Measurements from ENCODE around the gene DOP1A.

DOP1A gene

GRCh38 chr6:83199863-83200225, 132.4 kb downstream of the DOP1A start:
- DNase-seq (ENCODE audit: low spot score), result no peak

- DNase-seq (ENCODE audit: low spot score), result no peak
These were observed 134.6 kb downstream of the DOP1A start for GRCh38 chr6:83202031-83202430.

GRCh38 chr6:83215131-83216047, 147.9 kb downstream of the DOP1A start:
- peak; percentile 69 for DNase-seq (ENCODE audit: low spot score)

- DNase-seq (ENCODE audit: low spot score), result no peak
These were observed 149.3 kb downstream of the DOP1A start for GRCh38 chr6:83216806-83217205.
